ENCODE results near the gene ASB16.

DNA sequence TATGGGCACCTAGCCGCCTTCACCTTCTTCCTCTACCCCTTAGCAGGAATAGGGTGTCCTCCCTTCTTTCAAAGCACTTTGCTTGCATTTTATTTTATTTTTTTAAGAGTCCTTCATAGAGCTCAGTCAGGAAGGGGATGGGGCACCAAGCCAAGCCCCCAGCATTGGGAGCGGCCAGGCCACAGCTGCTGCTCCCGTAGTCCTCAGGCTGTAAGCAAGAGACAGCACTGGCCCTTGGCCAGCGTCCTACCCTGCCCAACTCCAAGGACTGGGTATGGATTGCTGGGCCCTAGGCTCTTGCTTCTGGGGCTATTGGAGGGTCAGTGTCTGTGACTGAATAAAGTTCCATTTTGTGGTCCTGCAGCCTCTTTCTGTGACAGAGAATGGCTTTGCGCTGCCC lies 20.9 kb downstream of the ASB16 start:
- TF ChIP-seq, protein P1, sequence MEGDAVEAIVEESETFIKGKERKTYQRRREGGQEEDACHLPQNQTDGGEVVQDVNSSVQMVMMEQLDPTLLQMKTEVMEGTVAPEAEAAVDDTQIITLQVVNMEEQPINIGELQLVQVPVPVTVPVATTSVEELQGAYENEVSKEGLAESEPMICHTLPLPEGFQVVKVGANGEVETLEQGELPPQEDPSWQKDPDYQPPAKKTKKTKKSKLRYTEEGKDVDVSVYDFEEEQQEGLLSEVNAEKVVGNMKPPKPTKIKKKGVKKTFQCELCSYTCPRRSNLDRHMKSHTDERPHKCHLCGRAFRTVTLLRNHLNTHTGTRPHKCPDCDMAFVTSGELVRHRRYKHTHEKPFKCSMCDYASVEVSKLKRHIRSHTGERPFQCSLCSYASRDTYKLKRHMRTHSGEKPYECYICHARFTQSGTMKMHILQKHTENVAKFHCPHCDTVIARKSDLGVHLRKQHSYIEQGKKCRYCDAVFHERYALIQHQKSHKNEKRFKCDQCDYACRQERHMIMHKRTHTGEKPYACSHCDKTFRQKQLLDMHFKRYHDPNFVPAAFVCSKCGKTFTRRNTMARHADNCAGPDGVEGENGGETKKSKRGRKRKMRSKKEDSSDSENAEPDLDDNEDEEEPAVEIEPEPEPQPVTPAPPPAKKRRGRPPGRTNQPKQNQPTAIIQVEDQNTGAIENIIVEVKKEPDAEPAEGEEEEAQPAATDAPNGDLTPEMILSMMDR (IDR thresholded peaks at IDR 0.05) = no peak
- no peak for TF ChIP-seq POLR2A (IDR thresholded peaks at IDR 0.05)
